Mammary epithelial cell (primary cell): ENCODE data around the gene TRIM2.

Experiments
- EZH2 ChIP-seq: IDR thresholded peaks from 2 replicates; pipeline ENCODE4 v1.6.1; 2012; ENCODE audit warnings: low read length, inconsistent platforms, borderline replicate concordance
- TF ChIP-seq, protein P1 (sequence below), 2 donors: IDR thresholded peaks in 1 of 2; conservative IDR thresholded peaks in 1 of 2; 2 replicates each; pipeline ENCODE4 v1.5.1; 2011 to 2012; ENCODE audit warnings: inconsistent platforms in 2 of 2, low read length in 2 of 2, mild to moderate bottlenecking in 2 of 2, control low read depth in 1 of 2, low read depth in 1 of 2; ENCODE audit not compliant: insufficient read depth in 1 of 2; ENCODE audit errors: extremely low read depth in 1 of 2

DNA sequence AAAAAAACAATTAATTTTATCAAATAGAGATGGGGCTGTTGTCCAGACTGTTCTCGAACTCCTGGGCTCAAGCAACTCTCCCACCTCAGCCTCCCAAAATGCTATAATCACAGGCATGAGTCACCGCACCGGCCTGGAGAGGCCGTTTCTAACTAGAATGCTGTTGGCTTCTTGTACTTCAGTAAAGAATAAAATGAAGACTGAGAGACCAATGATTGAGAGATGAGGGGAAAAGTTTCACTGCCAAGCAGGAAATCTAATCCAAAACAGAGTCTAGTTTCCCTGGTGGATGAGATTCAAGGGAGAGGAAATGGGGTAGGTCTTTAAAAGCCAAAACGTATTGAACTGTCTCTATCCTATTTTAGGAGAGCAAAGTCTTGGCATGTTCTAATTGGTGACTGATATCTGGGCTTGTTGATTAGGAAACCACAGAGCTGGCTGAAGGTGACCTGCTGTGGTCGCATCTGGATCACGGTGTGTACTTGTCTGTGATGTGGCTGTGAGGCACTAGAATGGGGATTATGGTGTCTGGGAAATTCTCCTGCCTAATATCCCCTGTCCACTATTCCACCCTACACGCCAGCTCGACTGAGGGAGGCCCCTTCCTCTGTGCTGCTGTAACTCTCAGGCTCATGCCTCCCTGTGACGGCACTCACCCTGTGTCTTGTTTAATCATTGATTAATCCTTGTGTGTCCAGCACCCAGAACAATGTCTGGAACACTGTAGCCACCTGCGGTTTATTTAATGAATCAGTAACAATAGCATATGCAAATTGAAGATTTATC, 15.0 kb upstream of the TRIM2 start:
- TF ChIP-seq, protein P1, sequence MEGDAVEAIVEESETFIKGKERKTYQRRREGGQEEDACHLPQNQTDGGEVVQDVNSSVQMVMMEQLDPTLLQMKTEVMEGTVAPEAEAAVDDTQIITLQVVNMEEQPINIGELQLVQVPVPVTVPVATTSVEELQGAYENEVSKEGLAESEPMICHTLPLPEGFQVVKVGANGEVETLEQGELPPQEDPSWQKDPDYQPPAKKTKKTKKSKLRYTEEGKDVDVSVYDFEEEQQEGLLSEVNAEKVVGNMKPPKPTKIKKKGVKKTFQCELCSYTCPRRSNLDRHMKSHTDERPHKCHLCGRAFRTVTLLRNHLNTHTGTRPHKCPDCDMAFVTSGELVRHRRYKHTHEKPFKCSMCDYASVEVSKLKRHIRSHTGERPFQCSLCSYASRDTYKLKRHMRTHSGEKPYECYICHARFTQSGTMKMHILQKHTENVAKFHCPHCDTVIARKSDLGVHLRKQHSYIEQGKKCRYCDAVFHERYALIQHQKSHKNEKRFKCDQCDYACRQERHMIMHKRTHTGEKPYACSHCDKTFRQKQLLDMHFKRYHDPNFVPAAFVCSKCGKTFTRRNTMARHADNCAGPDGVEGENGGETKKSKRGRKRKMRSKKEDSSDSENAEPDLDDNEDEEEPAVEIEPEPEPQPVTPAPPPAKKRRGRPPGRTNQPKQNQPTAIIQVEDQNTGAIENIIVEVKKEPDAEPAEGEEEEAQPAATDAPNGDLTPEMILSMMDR (conservative IDR thresholded peaks at IDR 0.05 in 1 of 2, IDR thresholded peaks at IDR 0.05 in 1 of 2; ENCODE audit: extremely low read depth in 1 of 2, insufficient read depth in 1 of 2, low read depth in 1 of 2, low read length in 2 of 2) = no peak
- no peak for TF ChIP-seq EZH2
